Measurements from ENCODE around the gene SPC24. TPM values are rescaled to one million over a fixed set of nuclear protein-coding genes. Genes with fewer than 3 reads are reported as not detected.

The SPC24 gene
- total RNA-seq, 1 experiment from 2014 or later = 59.2 TPM

DNA sequence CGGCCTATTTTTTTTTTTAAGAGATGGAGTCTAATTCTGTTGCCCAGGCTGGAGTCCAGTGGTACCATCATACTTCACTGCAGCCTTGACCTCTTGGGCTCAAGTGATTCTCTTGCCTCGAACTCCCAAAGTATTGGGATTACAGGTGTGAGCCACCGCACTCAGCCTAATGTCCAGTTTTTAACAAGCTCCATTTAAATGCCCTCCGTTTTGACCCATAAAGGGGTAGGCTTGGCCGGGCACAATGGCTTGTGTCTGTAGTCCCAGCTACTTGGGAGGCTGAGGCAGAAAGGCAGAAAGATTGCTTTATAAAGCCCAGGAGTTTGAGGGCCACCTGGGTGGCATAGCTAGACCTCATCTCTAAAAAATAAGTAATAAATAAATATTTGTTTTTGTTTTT, 54.5 kb downstream of the SPC24 start:
- Histone ChIP-seq H3K27ac (no peak overlapping the region), H3K9me2 (ENCODE audit: insufficient read depth) (no peaks in the 10 kb centered on the region), H3K79me2 (ENCODE audit: low read depth) (peaks cover 90% of the 10 kb centered on the region), H3K36me3 (ENCODE audit: low read depth) (peaks cover 81% of the 10 kb centered on the region), H3K9me3 (ENCODE audit: insufficient read depth, low read depth) (no peaks in the 10 kb centered on the region), H3K4me2 (no peak overlapping the region), H3K27me3 (ENCODE audit: insufficient read depth, low read depth) (no peaks in the 10 kb centered on the region), H3K4me1 (replicated peaks; ENCODE audit: insufficient read depth) (peaks cover 12% of the 10 kb centered on the region), H4K20me1 (ENCODE audit: insufficient read depth) (peaks cover 97% of the 10 kb centered on the region), H2AFZ (no peak overlapping the region), H3F3A (ENCODE audit: insufficient read depth, low read depth) (peaks cover 87% of the 10 kb centered on the region), H3K4me3 (no peak overlapping the region)
- no peak for TF ChIP-seq EZH2 (IDR thresholded peaks at IDR 0.05; ENCODE audit: low read depth)
- TF ChIP-seq, protein P1, sequence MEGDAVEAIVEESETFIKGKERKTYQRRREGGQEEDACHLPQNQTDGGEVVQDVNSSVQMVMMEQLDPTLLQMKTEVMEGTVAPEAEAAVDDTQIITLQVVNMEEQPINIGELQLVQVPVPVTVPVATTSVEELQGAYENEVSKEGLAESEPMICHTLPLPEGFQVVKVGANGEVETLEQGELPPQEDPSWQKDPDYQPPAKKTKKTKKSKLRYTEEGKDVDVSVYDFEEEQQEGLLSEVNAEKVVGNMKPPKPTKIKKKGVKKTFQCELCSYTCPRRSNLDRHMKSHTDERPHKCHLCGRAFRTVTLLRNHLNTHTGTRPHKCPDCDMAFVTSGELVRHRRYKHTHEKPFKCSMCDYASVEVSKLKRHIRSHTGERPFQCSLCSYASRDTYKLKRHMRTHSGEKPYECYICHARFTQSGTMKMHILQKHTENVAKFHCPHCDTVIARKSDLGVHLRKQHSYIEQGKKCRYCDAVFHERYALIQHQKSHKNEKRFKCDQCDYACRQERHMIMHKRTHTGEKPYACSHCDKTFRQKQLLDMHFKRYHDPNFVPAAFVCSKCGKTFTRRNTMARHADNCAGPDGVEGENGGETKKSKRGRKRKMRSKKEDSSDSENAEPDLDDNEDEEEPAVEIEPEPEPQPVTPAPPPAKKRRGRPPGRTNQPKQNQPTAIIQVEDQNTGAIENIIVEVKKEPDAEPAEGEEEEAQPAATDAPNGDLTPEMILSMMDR (conservative IDR thresholded peaks at IDR 0.05) = no peak
- ChIA-PET POLR2A (ENCODE audit: unreplicated experiment) (no interaction called here), CTCF (interaction anchor here (0.6 kb wide), 1 partner anchor 87 kb away, joined by 3 read pairs; no protein-coding TSS in a partner anchor)
- intact Hi-C loops (cut with micrococcal nuclease; ENCODE audit: unreplicated experiment) = no loop called here
- DNase-seq = no peak
- BruUV-seq (replicated peaks) = no TSS peak

DNA sequence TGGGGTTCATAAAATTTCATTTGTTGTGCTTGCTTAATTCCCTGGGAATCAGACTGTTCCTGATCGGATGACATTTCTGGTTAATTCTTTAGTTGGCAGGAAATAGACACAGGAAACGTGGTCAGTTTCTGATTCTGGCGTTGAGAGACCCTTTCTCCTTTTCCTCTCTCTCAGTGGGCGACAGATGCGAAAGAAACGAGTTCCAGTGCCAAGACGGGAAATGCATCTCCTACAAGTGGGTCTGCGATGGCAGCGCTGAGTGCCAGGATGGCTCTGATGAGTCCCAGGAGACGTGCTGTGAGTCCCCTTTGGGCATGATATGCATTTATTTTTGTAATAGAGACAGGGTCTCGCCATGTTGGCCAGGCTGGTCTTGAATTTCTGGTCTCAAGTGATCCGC, 55.5 kb downstream of the SPC24 start:
- Histone ChIP-seq H3K36me3 (ENCODE audit: low read depth) (peaks cover 80% of the 10 kb centered on the region), H3K9me3 (ENCODE audit: insufficient read depth, low read depth) (no peaks in the 10 kb centered on the region), H4K20me1 (ENCODE audit: insufficient read depth) (peaks cover 96% of the 10 kb centered on the region), H2AFZ (no peak overlapping the region), H3F3A (ENCODE audit: insufficient read depth, low read depth) (peaks cover 92% of the 10 kb centered on the region), H3K4me2 (no peak overlapping the region), H3K27ac (peak overlapping the region; percentile 40; the same call in 1 of the 2 replicates), H3K27me3 (ENCODE audit: insufficient read depth, low read depth) (no peaks in the 10 kb centered on the region), H3K4me3 (no peak overlapping the region), H3K79me2 (ENCODE audit: low read depth) (peaks cover 92% of the 10 kb centered on the region), H3K4me1 (replicated peaks; ENCODE audit: insufficient read depth) (peaks cover 21% of the 10 kb centered on the region), H3K9me2 (ENCODE audit: insufficient read depth) (no peaks in the 10 kb centered on the region)
- TF ChIP-seq EZH2 (IDR thresholded peaks at IDR 0.05; ENCODE audit: low read depth) = no peak
- TF ChIP-seq, protein P1 (conservative IDR thresholded peaks at IDR 0.05) = no peak
- intact Hi-C loops (cut with micrococcal nuclease; ENCODE audit: unreplicated experiment) = no loop called here
- BruUV-seq (replicated peaks) = no TSS peak
- ChIA-PET CTCF (no interaction called here), POLR2A (ENCODE audit: unreplicated experiment) (no interaction called here)
- no peak for DNase-seq

DNA sequence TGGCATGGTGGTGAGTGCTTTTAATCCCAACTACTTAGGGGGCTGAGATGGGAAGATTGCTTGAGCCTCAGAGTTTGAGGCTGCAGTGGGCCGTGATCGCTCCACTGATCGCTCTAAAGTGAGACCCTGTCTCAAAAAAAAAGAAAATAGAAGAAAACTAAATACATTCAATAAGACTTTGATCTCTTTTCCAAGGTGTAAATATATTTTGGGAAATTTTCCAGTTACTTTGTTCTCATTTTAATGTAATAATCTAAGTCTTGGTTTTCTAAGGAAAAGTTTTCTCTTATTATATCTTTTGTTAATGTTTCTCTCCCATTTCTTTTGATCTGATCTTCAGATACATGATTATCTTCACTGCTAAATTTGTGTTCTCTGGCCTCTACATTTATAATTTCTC, 56.7 kb downstream of the SPC24 start:
- no peaks in the 10 kb centered on the region for H3K9me2 ChIP-seq (ENCODE audit: insufficient read depth)
- H3K27ac ChIP-seq = peak overlapping the region; percentile 40
- H3K9me3 ChIP-seq (ENCODE audit: insufficient read depth, low read depth) = no peaks in the 10 kb centered on the region
- peaks cover 94% of the 10 kb centered on the region for H3F3A ChIP-seq (ENCODE audit: insufficient read depth, low read depth)
- ChIA-PET POLR2A (ENCODE audit: unreplicated experiment) (no interaction called here), CTCF (no interaction called here)
- no peak overlapping the region for H2AFZ ChIP-seq
- H3K79me2 ChIP-seq (ENCODE audit: low read depth) = peaks cover 91% of the 10 kb centered on the region
- H3K27me3 ChIP-seq (ENCODE audit: insufficient read depth, low read depth) = no peaks in the 10 kb centered on the region
- no peak for TF ChIP-seq EZH2 (IDR thresholded peaks at IDR 0.05; ENCODE audit: low read depth)
- TF ChIP-seq, protein P1 (conservative IDR thresholded peaks at IDR 0.05) = no peak
- intact Hi-C loops (cut with micrococcal nuclease; ENCODE audit: unreplicated experiment) = no loop called here
- H3K4me1 ChIP-seq (replicated peaks; ENCODE audit: insufficient read depth) = peaks cover 30% of the 10 kb centered on the region
- H3K36me3 ChIP-seq (ENCODE audit: low read depth) = peaks cover 76% of the 10 kb centered on the region
- H4K20me1 ChIP-seq (ENCODE audit: insufficient read depth) = peaks cover 84% of the 10 kb centered on the region
- H3K4me3 ChIP-seq = no peak overlapping the region
- BruUV-seq (replicated peaks) = no TSS peak
- no peak overlapping the region for H3K4me2 ChIP-seq
- DNase-seq = no peak

Measured in PC-9 (cell line).